ENCODE measurements around the gene NRXN3. TPM values are rescaled to one million over a fixed set of nuclear protein-coding genes. Genes with fewer than 3 reads are reported as not detected.

Gene NRXN3
- total and polyA plus RNA-seq, 2 experiments from 2014 or later = 1.0 to 1.8 TPM

DNA sequence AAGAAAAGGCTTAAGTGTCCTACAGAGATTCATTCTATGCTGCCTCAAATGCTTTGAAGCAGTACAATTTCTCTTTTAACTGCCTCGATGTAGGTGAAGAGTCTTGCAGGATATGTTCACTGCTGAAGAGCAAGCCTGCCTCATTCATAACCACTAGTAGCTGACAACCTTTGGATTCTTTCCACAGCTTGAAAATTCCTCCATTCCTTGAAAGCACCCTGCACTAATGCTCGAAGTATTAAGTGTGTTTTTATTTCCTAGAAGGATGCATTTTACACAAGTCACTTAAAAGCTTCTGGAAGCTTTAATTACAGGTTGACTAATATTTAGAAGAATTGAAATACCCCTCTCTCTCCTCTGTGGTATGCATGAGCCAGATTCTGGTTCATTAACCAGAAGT lies 1611.7 kb downstream of the NRXN3 start (continued):
- TF ChIP-seq, protein P1, sequence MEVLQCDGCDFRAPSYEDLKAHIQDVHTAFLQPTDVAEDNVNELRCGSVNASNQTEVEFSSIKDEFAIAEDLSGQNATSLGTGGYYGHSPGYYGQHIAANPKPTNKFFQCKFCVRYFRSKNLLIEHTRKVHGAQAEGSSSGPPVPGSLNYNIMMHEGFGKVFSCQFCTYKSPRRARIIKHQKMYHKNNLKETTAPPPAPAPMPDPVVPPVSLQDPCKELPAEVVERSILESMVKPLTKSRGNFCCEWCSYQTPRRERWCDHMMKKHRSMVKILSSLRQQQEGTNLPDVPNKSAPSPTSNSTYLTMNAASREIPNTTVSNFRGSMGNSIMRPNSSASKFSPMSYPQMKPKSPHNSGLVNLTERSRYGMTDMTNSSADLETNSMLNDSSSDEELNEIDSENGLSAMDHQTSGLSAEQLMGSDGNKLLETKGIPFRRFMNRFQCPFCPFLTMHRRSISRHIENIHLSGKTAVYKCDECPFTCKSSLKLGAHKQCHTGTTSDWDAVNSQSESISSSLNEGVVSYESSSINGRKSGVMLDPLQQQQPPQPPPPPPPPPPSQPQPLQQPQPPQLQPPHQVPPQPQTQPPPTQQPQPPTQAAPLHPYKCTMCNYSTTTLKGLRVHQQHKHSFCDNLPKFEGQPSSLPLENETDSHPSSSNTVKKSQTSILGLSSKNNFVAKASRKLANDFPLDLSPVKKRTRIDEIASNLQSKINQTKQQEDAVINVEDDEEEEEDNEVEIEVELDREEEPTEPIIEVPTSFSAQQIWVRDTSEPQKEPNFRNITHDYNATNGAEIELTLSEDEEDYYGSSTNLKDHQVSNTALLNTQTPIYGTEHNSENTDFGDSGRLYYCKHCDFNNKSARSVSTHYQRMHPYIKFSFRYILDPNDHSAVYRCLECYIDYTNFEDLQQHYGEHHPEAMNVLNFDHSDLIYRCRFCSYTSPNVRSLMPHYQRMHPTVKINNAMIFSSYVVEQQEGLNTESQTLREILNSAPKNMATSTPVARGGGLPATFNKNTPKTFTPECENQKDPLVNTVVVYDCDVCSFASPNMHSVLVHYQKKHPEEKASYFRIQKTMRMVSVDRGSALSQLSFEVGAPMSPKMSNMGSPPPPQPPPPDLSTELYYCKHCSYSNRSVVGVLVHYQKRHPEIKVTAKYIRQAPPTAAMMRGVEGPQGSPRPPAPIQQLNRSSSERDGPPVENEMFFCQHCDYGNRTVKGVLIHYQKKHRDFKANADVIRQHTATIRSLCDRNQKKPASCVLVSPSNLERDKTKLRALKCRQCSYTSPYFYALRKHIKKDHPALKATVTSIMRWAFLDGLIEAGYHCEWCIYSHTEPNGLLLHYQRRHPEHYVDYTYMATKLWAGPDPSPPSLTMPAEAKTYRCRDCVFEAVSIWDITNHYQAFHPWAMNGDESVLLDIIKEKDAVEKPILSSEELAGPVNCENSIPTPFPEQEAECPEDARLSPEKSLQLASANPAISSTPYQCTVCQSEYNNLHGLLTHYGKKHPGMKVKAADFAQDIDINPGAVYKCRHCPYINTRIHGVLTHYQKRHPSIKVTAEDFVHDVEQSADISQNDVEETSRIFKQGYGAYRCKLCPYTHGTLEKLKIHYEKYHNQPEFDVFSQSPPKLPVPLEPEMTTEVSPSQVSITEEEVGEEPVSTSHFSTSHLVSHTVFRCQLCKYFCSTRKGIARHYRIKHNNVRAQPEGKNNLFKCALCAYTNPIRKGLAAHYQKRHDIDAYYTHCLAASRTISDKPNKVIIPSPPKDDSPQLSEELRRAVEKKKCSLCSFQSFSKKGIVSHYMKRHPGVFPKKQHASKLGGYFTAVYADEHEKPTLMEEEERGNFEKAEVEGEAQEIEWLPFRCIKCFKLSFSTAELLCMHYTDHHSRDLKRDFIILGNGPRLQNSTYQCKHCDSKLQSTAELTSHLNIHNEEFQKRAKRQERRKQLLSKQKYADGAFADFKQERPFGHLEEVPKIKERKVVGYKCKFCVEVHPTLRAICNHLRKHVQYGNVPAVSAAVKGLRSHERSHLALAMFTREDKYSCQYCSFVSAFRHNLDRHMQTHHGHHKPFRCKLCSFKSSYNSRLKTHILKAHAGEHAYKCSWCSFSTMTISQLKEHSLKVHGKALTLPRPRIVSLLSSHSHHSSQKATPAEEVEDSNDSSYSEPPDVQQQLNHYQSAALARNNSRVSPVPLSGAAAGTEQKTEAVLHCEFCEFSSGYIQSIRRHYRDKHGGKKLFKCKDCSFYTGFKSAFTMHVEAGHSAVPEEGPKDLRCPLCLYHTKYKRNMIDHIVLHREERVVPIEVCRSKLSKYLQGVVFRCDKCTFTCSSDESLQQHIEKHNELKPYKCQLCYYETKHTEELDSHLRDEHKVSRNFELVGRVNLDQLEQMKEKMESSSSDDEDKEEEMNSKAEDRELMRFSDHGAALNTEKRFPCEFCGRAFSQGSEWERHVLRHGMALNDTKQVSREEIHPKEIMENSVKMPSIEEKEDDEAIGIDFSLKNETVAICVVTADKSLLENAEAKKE (CRISPR knock-in tag; IDR thresholded peaks at IDR 0.05) = no peak
- TF ChIP-seq JUNB (IDR thresholded peaks at IDR 0.05; ENCODE audit: unreplicated experiment) (no peak), STAT1 (IDR thresholded peaks at IDR 0.05; ENCODE audit: unreplicated experiment) (no peak), POLR2AphosphoS5 (IDR thresholded peaks at IDR 0.05; ENCODE audit: low read depth) (no peak)
- TF ChIP-seq, protein P2, sequence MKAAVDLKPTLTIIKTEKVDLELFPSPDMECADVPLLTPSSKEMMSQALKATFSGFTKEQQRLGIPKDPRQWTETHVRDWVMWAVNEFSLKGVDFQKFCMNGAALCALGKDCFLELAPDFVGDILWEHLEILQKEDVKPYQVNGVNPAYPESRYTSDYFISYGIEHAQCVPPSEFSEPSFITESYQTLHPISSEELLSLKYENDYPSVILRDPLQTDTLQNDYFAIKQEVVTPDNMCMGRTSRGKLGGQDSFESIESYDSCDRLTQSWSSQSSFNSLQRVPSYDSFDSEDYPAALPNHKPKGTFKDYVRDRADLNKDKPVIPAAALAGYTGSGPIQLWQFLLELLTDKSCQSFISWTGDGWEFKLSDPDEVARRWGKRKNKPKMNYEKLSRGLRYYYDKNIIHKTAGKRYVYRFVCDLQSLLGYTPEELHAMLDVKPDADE (IDR thresholded peaks at IDR 0.05) = no peak

DNA sequence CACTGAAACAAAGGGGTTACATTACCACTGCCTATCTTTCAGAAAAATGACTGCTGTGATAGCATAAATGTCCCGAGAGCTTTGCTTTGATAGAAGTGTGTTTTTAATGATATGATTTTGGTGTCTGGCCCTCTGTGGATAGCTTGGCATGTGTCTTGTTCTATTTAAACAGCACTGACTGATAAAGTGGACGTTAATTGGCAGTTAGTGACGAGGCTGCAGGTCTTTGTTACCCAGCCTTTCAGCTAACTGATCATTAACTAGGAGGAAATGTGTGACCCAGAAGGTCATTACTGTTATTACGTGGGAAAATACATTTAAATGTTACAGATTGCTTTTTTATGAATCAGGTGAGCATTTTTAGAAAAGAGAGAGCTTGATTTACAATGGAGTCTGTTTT lies 1612.9 kb downstream of the NRXN3 start:
- H3K9me3 Mint-ChIP-seq = no peaks in the 10 kb centered on the region
- H3K9me2 ChIP-seq (ENCODE audit: insufficient read depth) = no peaks in the 10 kb centered on the region
- TF ChIP-seq, protein P1 (CRISPR knock-in tag; IDR thresholded peaks at IDR 0.05) = no peak

More for the DNA sequence above, 1612.9 kb downstream of the NRXN3 start:
- Mint-ChIP-seq H3K27ac (no peak overlapping the region), H3K4me1 (peaks cover 7% of the 10 kb centered on the region; the same call in 2 of the 3 replicates), H3K4me3 (no peak overlapping the region), H3K27me3 (ENCODE audit: insufficient read depth, low read depth, poor library complexity) (no peaks in the 10 kb centered on the region), H3K36me3 (ENCODE audit: low read depth) (no peaks in the 10 kb centered on the region)
- no peaks in the 10 kb centered on the region; the same call in 1 of the 2 replicates for H3K4me1 ChIP-seq (ENCODE audit: insufficient read depth)
- no peak overlapping the region for H2AFZ ChIP-seq
- H3K36me3 ChIP-seq (ENCODE audit: insufficient read depth) = no peaks in the 10 kb centered on the region
- ATAC-seq (no peak), DNase-seq (ENCODE audit: low spot score) (no peak)
- no peak overlapping the region for H3K4me2 ChIP-seq
- H3K4me3 ChIP-seq = no peak overlapping the region
- no peaks in the 10 kb centered on the region for H3K79me2 ChIP-seq (replicated peaks; ENCODE audit: insufficient read depth)
- no peaks in the 10 kb centered on the region for H3F3A ChIP-seq (replicated peaks; ENCODE audit: low read depth)
- H4K20me1 ChIP-seq (replicated peaks; ENCODE audit: insufficient read depth) = no peaks in the 10 kb centered on the region
- no peak overlapping the region for H3K27ac ChIP-seq (ENCODE audit: low read depth)
- H3K27me3 ChIP-seq (ENCODE audit: insufficient read depth) = no peaks in the 10 kb centered on the region

Measured in GM23338 (cell line).